Stimulated activated naive CD8-positive, alpha-beta T cell treated with anti-CD3 and anti-CD28 coated beads, Interleukin-15, amount 100 ng/mL, for 72 hours (primary cell): ENCODE measurements around the gene CEP95.

Experiments used
- ATAC-seq: fragments of 150-1000 bp; cut with Tn5 transposase; 2 replicates; pipeline ENCODE4 v1.10.0; 2021; ENCODE audit warnings: mild to moderate bottlenecking, moderate library complexity
- DNase-seq, 2 donors: peaks; one replicate each; pipeline ENCODE4 v3.0.0; 2021 to 2022
- H3K27ac Mint-ChIP-seq, 2 donors: one replicate each; pipeline ENCODE4 v1.8.0; 2022; ENCODE audit warnings: mild to moderate bottlenecking in 2 of 2, mixed read lengths in 2 of 2, moderate library complexity in 2 of 2
- H3K27me3 Mint-ChIP-seq: one replicate; pipeline ENCODE4 v1.8.0; 2022; ENCODE audit warnings: mixed read lengths
- H3K4me1 Mint-ChIP-seq: one replicate; pipeline ENCODE4 v1.8.0; 2022; ENCODE audit warnings: mild to moderate bottlenecking, mixed read lengths
- H3K4me3 Mint-ChIP-seq, 2 donors: one replicate each; pipeline ENCODE4 v1.8.0; 2022; ENCODE audit warnings: mild to moderate bottlenecking in 2 of 2, mixed read lengths in 2 of 2, moderate library complexity in 1 of 2
- H3K9me3 Mint-ChIP-seq, 2 donors: one replicate each; pipeline ENCODE4 v1.8.0; 2022; ENCODE audit warnings: mixed read lengths in 2 of 2

Gene CEP95

GRCh38 chr17:64502021-64502420, 4.8 kb upstream of the CEP95 start:
- DNase-seq (no peak), ATAC-seq (no peak)
- Mint-ChIP-seq H3K27ac (peak overlapping the region in 1 of 2 donors; percentile 100), H3K9me3 (no peaks in the 10 kb centered on the region), H3K27me3 (no peaks in the 10 kb centered on the region), H3K4me3 (peak overlapping the region; percentile 3 to 63), H3K4me1 (peaks cover 93% of the 10 kb centered on the region)

DNA sequence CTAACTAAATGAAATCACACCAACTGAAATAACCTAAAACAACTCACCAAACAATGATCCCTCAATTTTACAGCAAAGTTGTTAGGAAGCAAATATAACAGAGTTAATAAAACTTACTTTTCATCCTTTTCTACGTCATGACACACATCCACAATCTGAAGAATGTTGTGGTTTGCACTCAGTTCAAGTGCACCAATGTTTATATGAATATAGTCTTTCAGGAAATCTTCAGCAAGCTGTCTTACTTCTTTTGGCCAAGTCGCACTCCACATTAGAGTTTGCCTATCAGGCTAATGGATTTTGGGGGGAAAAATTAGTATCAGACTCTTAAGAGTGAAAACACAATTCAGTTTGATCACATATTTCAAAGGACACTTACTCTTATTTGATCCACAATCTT, 4.0 kb upstream of the CEP95 start:
- DNase-seq = no peak
- Mint-ChIP-seq H3K27ac (peak overlapping the region; percentile 48 to 100), H3K27me3 (no peaks in the 10 kb centered on the region), H3K9me3 (no peaks in the 10 kb centered on the region), H3K4me1 (peaks cover 85% of the 10 kb centered on the region), H3K4me3 (peak overlapping the region in 1 of 2 donors; percentile 21)
- ATAC-seq = no peak

GRCh38 chr17:64503341-64503740, 3.4 kb upstream of the CEP95 start:
- H3K9me3 Mint-ChIP-seq = no peaks in the 10 kb centered on the region
- peak overlapping the region; percentile 100 for H3K27ac Mint-ChIP-seq
- H3K27me3 Mint-ChIP-seq = no peaks in the 10 kb centered on the region
- H3K4me1 Mint-ChIP-seq = peaks cover 82% of the 10 kb centered on the region
- H3K4me3 Mint-ChIP-seq = peak overlapping the region in 1 of 2 donors; percentile 21
- DNase-seq (no peak), ATAC-seq (no peak)

DNA sequence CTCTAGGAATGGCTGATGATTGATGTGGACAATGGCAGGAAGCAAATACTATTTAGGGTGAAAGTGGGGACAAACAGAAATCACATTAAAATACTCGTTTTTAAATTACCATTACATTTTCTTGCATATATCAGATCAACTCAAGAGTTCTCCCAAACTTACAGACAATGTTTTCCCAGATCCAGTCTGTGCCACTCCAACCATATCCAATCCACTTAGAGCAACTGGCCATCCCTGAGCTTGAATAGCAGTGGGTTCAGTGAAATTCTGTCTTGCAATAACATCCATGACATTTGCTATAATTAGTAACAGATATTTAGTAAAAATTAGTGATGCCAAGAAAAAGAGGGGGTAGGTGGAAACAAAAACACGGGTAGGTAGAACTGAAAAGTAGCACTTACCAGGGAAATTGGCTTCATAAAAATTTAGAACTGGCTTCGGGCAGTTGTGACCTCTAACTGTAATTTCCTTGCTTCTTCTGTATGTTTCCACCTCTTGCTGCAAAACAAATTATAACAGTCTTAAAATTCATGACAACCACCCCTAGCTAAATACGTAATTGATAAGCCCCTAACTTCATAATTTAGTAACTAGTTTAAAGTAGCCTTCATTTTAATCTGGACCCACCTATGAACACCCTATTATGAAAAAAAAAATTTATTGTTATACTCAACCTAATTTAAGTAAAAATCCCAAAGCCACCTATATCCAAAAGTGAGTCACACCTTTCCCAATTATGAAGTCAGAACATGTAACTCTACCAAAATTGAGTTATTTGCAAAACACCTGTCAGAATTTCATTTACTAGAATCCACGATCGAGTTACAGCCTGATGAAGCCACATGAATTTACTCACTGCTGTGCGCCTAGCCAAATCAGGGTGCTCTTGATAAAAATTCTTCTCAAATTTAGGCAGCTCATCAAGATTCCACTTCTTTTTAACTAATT, 2.7 kb upstream of the CEP95 start:
- H3K4me3 Mint-ChIP-seq = peak overlapping the region; percentile 94 to 97
- H3K27ac Mint-ChIP-seq = peak overlapping the region; percentile 100
- DNase-seq = no peak
- peaks cover 82% of the 10 kb centered on the region for H3K4me1 Mint-ChIP-seq
- H3K9me3 Mint-ChIP-seq = no peaks in the 10 kb centered on the region
- no peaks in the 10 kb centered on the region for H3K27me3 Mint-ChIP-seq
- ATAC-seq = no peak

GRCh38 chr17:64504769-64505339, 1.9 kb upstream of the CEP95 start:
- ATAC-seq (peak; percentile 39), DNase-seq (no peak)
- Mint-ChIP-seq H3K9me3 (no peaks in the 10 kb centered on the region), H3K4me3 (peak overlapping the region; percentile 94 to 97), H3K27me3 (no peaks in the 10 kb centered on the region), H3K27ac (peak overlapping the region; percentile 100), H3K4me1 (peaks cover 76% of the 10 kb centered on the region)

GRCh38 chr17:64505340-64506200, 1.2 kb upstream of the CEP95 start:
- no peaks in the 10 kb centered on the region for H3K27me3 Mint-ChIP-seq
- peaks cover 69% of the 10 kb centered on the region for H3K4me1 Mint-ChIP-seq
- H3K9me3 Mint-ChIP-seq = no peaks in the 10 kb centered on the region
- DNase-seq (peak; percentile 83 to 89), ATAC-seq (peak; percentile 33)
- H3K27ac Mint-ChIP-seq = peak overlapping the region; percentile 100
- peak overlapping the region; percentile 94 to 97 for H3K4me3 Mint-ChIP-seq

- ATAC-seq (peak; percentile 77), DNase-seq (peak; percentile 98 to 99)
- Mint-ChIP-seq H3K4me1 (peaks cover 62% of the 10 kb centered on the region), H3K27ac (peak within 1 kb of the TSS; percentile 100), H3K9me3 (no peaks in the 10 kb centered on the region), H3K27me3 (no peaks in the 10 kb centered on the region), H3K4me3 (peak within 1 kb of the TSS; percentile 94 to 97)
Observed at GRCh38 chr17:64506201-64506575, 589 bp upstream of the CEP95 start, which contains the start of gene DDX5. Gene DDX5, minus strand, starts transcription at chr17:64506289. Its CDS starts 170 bp downstream, at chr17:64506119.

- peak; percentile 36 for ATAC-seq
- no peaks in the 10 kb centered on the region for H3K9me3 Mint-ChIP-seq
- peak overlapping the region; percentile 100 for H3K27ac Mint-ChIP-seq
- H3K4me3 Mint-ChIP-seq = peak overlapping the region; percentile 94 to 97
- peaks cover 50% of the 10 kb centered on the region for H3K4me1 Mint-ChIP-seq
- DNase-seq = peak in 1 of 2 donors; percentile 46
- H3K27me3 Mint-ChIP-seq = no peaks in the 10 kb centered on the region
Observed at GRCh38 chr17:64507413-64507782, 621 bp downstream of the CEP95 start.

GRCh38 chr17:64508683-64509082, 1.9 kb downstream of the CEP95 start:
- H3K27me3 Mint-ChIP-seq = no peaks in the 10 kb centered on the region
- no peak overlapping the region for H3K27ac Mint-ChIP-seq
- peaks cover 37% of the 10 kb centered on the region for H3K4me1 Mint-ChIP-seq
- H3K9me3 Mint-ChIP-seq = no peaks in the 10 kb centered on the region
- ATAC-seq (no peak), DNase-seq (no peak)
- H3K4me3 Mint-ChIP-seq = peak overlapping the region; percentile 94 to 97

- H3K9me3 Mint-ChIP-seq = no peaks in the 10 kb centered on the region
- DNase-seq = no peak
- H3K4me1 Mint-ChIP-seq = peaks cover 32% of the 10 kb centered on the region
- no peak overlapping the region for H3K27ac Mint-ChIP-seq
- H3K4me3 Mint-ChIP-seq = peak overlapping the region in 1 of 2 donors; percentile 63
- ATAC-seq = no peak
- H3K27me3 Mint-ChIP-seq = no peaks in the 10 kb centered on the region
Observed at GRCh38 chr17:64509179-64509578, 2.4 kb downstream of the CEP95 start.

DNA sequence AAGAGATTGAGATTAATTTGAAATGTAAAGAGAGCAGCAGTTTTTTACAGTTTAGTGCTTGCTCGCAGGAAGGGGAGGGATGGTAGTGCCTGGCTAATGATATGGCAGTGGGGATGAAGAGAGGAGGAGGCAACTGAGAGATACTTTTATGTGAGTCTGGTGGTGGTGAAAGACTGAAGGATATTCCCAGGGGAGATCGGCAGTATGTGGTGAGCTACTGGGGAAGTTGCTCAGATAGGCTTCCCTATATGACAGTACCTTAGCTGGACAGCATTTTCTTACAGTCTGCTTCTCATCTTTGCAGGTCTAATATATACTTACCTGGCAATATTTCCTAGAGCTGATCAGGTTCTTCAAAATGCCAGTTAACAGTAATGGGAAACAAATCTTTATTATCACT, 8.6 kb downstream of the CEP95 start:
- Mint-ChIP-seq H3K27ac (peak overlapping the region in 1 of 2 donors; percentile 93), H3K4me1 (peaks cover 14% of the 10 kb centered on the region), H3K9me3 (no peaks in the 10 kb centered on the region), H3K4me3 (no peak overlapping the region), H3K27me3 (no peaks in the 10 kb centered on the region)
- DNase-seq = no peak
- ATAC-seq = no peak

- Mint-ChIP-seq H3K4me1 (peaks cover 14% of the 10 kb centered on the region), H3K27ac (no peak overlapping the region), H3K9me3 (no peaks in the 10 kb centered on the region), H3K4me3 (no peak overlapping the region), H3K27me3 (no peaks in the 10 kb centered on the region)
- no peak for DNase-seq
- ATAC-seq = no peak
Observed at GRCh38 chr17:64515829-64516228, 9.1 kb downstream of the CEP95 start.

- Mint-ChIP-seq H3K4me3 (no peak overlapping the region), H3K4me1 (peaks cover 14% of the 10 kb centered on the region), H3K27ac (no peak overlapping the region), H3K9me3 (no peaks in the 10 kb centered on the region), H3K27me3 (no peaks in the 10 kb centered on the region)
- DNase-seq (no peak), ATAC-seq (no peak)
Observed at GRCh38 chr17:64519601-64520000, 12.8 kb downstream of the CEP95 start.

- DNase-seq = no peak
- H3K4me1 Mint-ChIP-seq = peaks cover 8% of the 10 kb centered on the region
- no peak for ATAC-seq
- H3K4me3 Mint-ChIP-seq = no peak overlapping the region
- H3K9me3 Mint-ChIP-seq = no peaks in the 10 kb centered on the region
- H3K27me3 Mint-ChIP-seq = no peaks in the 10 kb centered on the region
- no peak overlapping the region for H3K27ac Mint-ChIP-seq
Observed at GRCh38 chr17:64520359-64520758, 13.6 kb downstream of the CEP95 start.

GRCh38 chr17:64527914-64528313, 21.1 kb downstream of the CEP95 start:
- Mint-ChIP-seq H3K4me3 (no peak overlapping the region), H3K4me1 (no peaks in the 10 kb centered on the region), H3K27ac (peak overlapping the region in 1 of 2 donors; percentile 62), H3K27me3 (no peaks in the 10 kb centered on the region), H3K9me3 (no peaks in the 10 kb centered on the region)
- ATAC-seq (no peak), DNase-seq (no peak)
